ENCODE measurements around the gene MOK.
"Not testable (repeated sequence)": the region's sequence is repeated elsewhere in the genome, so short reads cannot be mapped to it uniquely, and the experiment has no call there.

MOK gene

DNA sequence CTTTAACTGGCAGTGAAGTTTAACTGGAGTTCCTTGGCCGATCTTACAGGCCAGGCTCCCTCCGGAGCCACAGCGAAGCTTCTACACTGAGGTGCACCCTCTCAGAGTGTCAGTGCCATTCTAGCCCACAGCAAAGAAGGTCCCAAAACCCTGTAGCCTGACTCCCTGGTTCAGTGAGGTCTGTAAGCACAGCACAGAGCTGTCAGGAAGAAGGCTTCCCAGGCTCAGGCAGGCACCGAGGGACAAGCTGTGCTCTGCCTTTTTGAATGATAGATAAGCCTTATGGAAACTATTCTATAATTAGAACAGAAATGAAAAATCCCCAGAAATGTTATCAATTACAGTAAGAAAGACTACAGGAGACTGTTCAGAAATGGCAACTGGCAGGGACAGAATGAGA, 40.2 kb downstream of the MOK start:
- TF ChIP-seq JUND (IDR thresholded peaks at IDR 0.05; ENCODE audit: low read depth) = no peak

GRCh38 chr14:102264355-102264754, 40.6 kb downstream of the MOK start:
- in situ Hi-C loops (cut with HindIII; ENCODE audit: low pct_unique_long_range_greater_than_20kb, low sequenced_read_pairs) = no loop called here
- DNase-seq (ENCODE audit: low read depth in 1 of 2, low spot score in 1 of 2) = no peak
- no peak for TF ChIP-seq JUND (IDR thresholded peaks at IDR 0.05; ENCODE audit: low read depth)

More for the DNA sequence above, 40.2 kb downstream of the MOK start:
- in situ Hi-C loops (cut with HindIII; ENCODE audit: low pct_unique_long_range_greater_than_20kb, low sequenced_read_pairs) = no loop called here
- no peak for DNase-seq (ENCODE audit: low read depth in 1 of 2, low spot score in 1 of 2)

- no peak for TF ChIP-seq JUND (IDR thresholded peaks at IDR 0.05; ENCODE audit: low read depth)
- in situ Hi-C loops (cut with HindIII; ENCODE audit: low pct_unique_long_range_greater_than_20kb, low sequenced_read_pairs) = no loop called here
- DNase-seq (ENCODE audit: low read depth in 1 of 2, low spot score in 1 of 2) = no peak
Observed at GRCh38 chr14:102262929-102263462, 42.0 kb downstream of the MOK start.

DNA sequence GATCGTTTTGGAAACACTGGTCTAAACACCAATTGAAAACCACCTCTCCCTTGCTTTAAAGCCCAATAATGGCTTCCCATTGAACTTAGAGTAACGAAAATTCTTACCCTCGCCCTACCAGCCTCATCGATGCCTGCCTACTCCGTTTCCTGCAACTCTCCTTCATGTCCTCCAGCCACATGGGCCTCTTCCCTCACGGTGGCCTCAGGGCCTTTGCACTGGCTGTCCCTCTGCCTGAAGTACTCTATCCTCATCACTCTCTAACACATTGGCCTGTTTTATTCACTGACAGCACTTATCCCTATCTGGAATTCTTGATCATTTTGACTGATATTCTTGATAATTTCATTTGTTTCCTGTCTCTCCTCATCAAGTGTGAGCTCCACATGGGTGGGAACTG, 46.8 kb downstream of the MOK start:
- in situ Hi-C loops (cut with HindIII; ENCODE audit: low pct_unique_long_range_greater_than_20kb, low sequenced_read_pairs) = no loop called here
- no peak for DNase-seq (ENCODE audit: low read depth in 1 of 2, low spot score in 1 of 2)
- TF ChIP-seq JUND (IDR thresholded peaks at IDR 0.05; ENCODE audit: low read depth) = no peak

DNA sequence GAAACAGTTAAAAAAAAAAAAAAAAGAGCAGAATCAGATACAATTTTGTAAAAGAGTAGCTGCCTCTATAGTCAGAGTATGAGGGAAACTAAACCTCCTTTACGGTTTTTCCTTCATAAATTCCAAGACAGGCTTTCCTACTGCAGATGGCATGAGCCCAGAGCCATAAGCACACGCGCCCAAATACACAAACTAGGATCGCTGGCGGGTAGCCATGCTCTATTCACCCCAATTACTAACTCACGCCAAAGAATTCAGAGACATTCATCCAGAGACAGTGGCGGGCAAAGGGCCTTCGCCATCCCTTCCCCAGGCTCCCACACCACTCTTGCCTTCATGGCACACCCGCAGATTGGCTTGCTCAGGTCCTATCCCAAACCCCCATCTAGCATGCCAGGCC, 48.2 kb downstream of the MOK start:
- TF ChIP-seq JUND (IDR thresholded peaks at IDR 0.05; ENCODE audit: low read depth) = no peak
- no peak for DNase-seq (ENCODE audit: low read depth in 1 of 2, low spot score in 1 of 2)
- in situ Hi-C loops (cut with HindIII; ENCODE audit: low pct_unique_long_range_greater_than_20kb, low sequenced_read_pairs) = no loop called here

- TF ChIP-seq JUND (IDR thresholded peaks at IDR 0.05; ENCODE audit: low read depth) = no peak
- DNase-seq (ENCODE audit: low read depth in 1 of 2, low spot score in 1 of 2) = no peak
- in situ Hi-C loops (cut with HindIII; ENCODE audit: low pct_unique_long_range_greater_than_20kb, low sequenced_read_pairs) = no loop called here
Observed at GRCh38 chr14:102255401-102256190, 49.4 kb downstream of the MOK start.

DNA sequence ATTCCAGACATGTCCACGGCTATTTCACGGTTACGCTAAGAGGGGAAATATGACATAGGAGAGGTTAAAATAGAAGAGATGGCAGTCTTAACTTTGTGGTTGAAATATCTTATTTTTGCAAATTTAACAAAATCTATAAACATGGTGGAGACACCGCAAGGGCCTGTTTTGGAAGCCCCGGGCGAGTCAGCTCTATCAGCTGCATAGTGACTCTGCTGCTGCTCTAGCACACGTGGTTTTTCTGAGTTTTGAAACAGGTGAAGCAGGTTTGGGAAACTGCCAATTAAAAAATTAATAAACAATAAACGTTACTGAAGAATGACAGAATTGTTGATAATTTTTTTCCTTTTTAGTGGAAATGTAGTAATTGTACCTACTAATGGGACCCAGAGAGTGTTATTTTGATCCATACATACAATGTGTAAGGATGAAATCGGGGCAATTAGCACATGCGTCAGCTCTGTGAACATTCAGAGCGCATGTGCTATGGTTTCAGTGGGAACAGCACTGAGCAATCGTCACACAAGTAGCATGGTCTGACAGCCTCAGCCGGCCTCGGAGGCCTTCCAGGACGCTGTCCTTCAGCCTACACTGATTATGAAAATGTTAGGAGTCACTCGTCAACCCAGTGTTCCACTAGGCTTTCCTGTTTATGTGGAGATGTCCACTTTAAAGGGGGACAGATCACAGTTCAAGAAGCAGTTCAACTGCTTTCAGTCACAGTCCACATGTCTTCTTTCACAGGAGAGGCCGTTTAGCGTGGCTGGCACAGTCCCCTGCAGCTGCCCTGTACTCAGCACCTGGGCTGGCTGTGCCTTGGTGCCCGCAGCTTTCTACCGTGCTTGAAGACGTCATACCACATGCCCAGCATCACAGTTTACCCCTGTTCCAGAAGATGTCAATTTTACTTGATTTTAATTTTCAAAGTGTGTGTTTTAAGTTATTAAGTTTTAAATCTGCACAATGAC, 51.8 kb downstream of the MOK start:
- no peak for TF ChIP-seq JUND (IDR thresholded peaks at IDR 0.05; ENCODE audit: low read depth)
- in situ Hi-C loops (cut with HindIII; ENCODE audit: low pct_unique_long_range_greater_than_20kb, low sequenced_read_pairs) = no loop called here
- no peak for DNase-seq (ENCODE audit: low read depth in 1 of 2, low spot score in 1 of 2)

GRCh38 chr14:102251161-102251560, 53.8 kb downstream of the MOK start:
- TF ChIP-seq JUND (IDR thresholded peaks at IDR 0.05; ENCODE audit: low read depth) = no peak
- in situ Hi-C loops (cut with HindIII; ENCODE audit: low pct_unique_long_range_greater_than_20kb, low sequenced_read_pairs) = no loop called here

GRCh38 chr14:102250636-102251035, 54.3 kb downstream of the MOK start:
- TF ChIP-seq JUND (IDR thresholded peaks at IDR 0.05; ENCODE audit: low read depth) = no peak
- in situ Hi-C loops (cut with HindIII; ENCODE audit: low pct_unique_long_range_greater_than_20kb, low sequenced_read_pairs) = no loop called here
- DNase-seq (ENCODE audit: low read depth in 1 of 2, low spot score in 1 of 2) = no peak

More at GRCh38 chr14:102251161-102251560, 53.8 kb downstream of the MOK start:
- peak in 1 of 2 experiments; percentile 23 for DNase-seq (ENCODE audit: low read depth in 1 of 2, low spot score in 1 of 2)

GRCh38 chr14:102249981-102250380, 55.0 kb downstream of the MOK start:
- in situ Hi-C loops (cut with HindIII; ENCODE audit: low pct_unique_long_range_greater_than_20kb, low sequenced_read_pairs) = no loop called here
- no peak for TF ChIP-seq JUND (IDR thresholded peaks at IDR 0.05; ENCODE audit: low read depth)
- DNase-seq (ENCODE audit: low read depth in 1 of 2, low spot score in 1 of 2) = no peak

- in situ Hi-C loops (cut with HindIII; ENCODE audit: low pct_unique_long_range_greater_than_20kb, low sequenced_read_pairs) = no loop called here
- TF ChIP-seq JUND (IDR thresholded peaks at IDR 0.05; ENCODE audit: low read depth) = no peak
Observed at GRCh38 chr14:102249041-102249440, 55.9 kb downstream of the MOK start.

DNA sequence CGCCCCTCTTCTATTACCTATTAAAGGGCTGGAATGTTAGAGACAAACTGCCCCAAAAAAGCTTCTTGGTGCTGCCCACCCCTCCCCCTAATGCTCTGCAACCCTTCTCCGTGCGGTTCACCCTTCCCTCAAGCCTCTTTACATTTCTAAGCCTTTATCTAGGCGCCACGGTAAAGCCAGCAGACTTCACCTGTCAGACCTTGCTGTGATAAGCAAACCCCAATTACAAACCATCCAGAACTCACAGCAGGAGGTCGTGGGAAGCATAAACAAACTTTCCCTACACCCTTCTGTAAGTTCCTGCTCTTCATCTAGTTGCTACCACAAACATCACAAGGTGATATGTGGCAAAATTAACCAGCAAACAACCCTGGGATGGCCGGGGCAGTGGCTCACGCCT, 56.8 kb downstream of the MOK start:
- no peak for DNase-seq (ENCODE audit: low read depth in 1 of 2, low spot score in 1 of 2)
- in situ Hi-C loops (cut with HindIII; ENCODE audit: low pct_unique_long_range_greater_than_20kb, low sequenced_read_pairs) = no loop called here
- no peak for TF ChIP-seq JUND (IDR thresholded peaks at IDR 0.05; ENCODE audit: low read depth)

More at GRCh38 chr14:102249041-102249440, 55.9 kb downstream of the MOK start:
- DNase-seq (ENCODE audit: low read depth in 1 of 2, low spot score in 1 of 2) = no peak

DNA sequence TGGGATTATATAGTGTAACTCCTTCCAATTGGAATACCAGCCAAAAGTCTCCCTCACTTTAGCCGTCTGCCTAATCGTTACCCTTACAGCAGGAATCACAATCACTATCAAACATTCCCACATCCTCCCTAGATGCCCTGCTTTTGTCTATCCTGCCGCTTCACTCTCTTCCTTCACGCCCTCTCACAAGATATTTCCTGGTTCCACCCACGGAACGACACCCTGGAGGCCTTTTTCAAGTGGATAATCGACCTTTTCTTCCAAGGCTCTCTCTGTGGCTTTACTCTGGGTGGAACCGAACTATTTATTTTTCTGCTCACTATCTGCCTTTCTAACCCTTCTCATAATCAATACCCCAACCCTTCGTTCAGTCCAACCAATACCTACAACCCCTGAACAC, 58.9 kb downstream of the MOK start:
- in situ Hi-C loops (cut with HindIII; ENCODE audit: low pct_unique_long_range_greater_than_20kb, low sequenced_read_pairs) = no loop called here
- no peak for DNase-seq (ENCODE audit: low read depth in 1 of 2, low spot score in 1 of 2)
- no peak for TF ChIP-seq JUND (IDR thresholded peaks at IDR 0.05; ENCODE audit: low read depth)

DNA sequence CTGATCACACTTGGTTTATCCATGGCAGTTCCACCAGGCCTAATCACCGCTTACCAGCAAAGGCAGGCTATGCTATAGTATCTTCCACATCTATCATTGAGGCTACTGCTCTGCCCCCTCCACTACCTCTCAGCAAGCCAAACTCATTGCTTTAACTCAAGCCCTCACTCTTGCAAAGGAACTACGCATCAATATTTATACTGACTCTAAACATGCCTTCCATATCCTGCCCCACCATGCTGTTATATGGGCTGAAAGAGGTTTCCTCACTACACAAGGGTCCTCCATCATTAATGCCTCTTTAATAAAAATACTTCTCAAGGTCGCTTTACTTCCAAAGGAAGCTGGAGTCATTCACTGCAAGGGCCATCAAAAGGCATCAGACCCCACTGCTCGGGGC, 61.2 kb downstream of the MOK start:
- in situ Hi-C loops (cut with HindIII; ENCODE audit: low pct_unique_long_range_greater_than_20kb, low sequenced_read_pairs); DNase-seq (ENCODE audit: low read depth in 1 of 2, low spot score in 1 of 2): not testable (repeated sequence)
